Glutamatergic neuron (in vitro differentiated cells): ENCODE data around the gene RARA. TPM values are rescaled to one million over a fixed set of nuclear protein-coding genes. Genes with fewer than 3 reads are reported as not detected.

Source experiments
- DNase-seq: peaks from one replicate; pipeline ENCODE4 v3.0.0; 2022
- H3K27ac Mint-ChIP-seq: one replicate; pipeline ENCODE4 v1.8.0; 2020; ENCODE audit warnings: mild to moderate bottlenecking, mixed read lengths, inconsistent platforms; ENCODE audit not compliant: unreplicated experiment
- H3K27me3 Mint-ChIP-seq: one replicate; pipeline ENCODE4 v1.8.0; 2020; ENCODE audit warnings: mild to moderate bottlenecking, moderate library complexity, mixed read lengths, inconsistent platforms; ENCODE audit not compliant: unreplicated experiment
- H3K36me3 Mint-ChIP-seq: one replicate; pipeline ENCODE4 v1.8.0; 2020; ENCODE audit warnings: mild to moderate bottlenecking, mixed read lengths, inconsistent platforms; ENCODE audit not compliant: unreplicated experiment
- H3K4me1 Mint-ChIP-seq: one replicate; pipeline ENCODE4 v1.8.0; 2020; ENCODE audit warnings: mild to moderate bottlenecking, low read depth, mixed read lengths, inconsistent platforms; ENCODE audit not compliant: unreplicated experiment
- H3K4me3 Mint-ChIP-seq: one replicate; pipeline ENCODE4 v1.8.0; 2020; ENCODE audit warnings: mild to moderate bottlenecking, mixed read lengths, inconsistent platforms; ENCODE audit not compliant: unreplicated experiment
- H3K9me3 Mint-ChIP-seq: one replicate; pipeline ENCODE4 v1.8.0; 2020; ENCODE audit warnings: mild to moderate bottlenecking, moderate library complexity, mixed read lengths, inconsistent platforms; ENCODE audit not compliant: unreplicated experiment
- CTCF ChIP-seq: fragments of 200-600 bp; sonication (generic); IDR thresholded peaks from one replicate; pipeline ENCODE4 v1.5.0; 2021; ENCODE audit not compliant: partially characterized antibody, unreplicated experiment
- total RNA-seq: library from RNA; stranded (reverse); fragmentation: NEBNext Ultra II Directional; extraction: Animal tissue kit (Norgen Biotek cat#: 25700); gene quantifications from one replicate; pipeline ENCODE4 v1.2.1, GENCODE V29; 2021; ENCODE audit not compliant: unreplicated experiment

The RARA gene
- total RNA-seq, 1 donor from 2014 or later: 26.2 TPM

- no peak overlapping the region for H3K27ac Mint-ChIP-seq
- peaks cover 11% of the 10 kb centered on the region for H3K4me1 Mint-ChIP-seq
- H3K36me3 Mint-ChIP-seq: peaks cover 5% of the 10 kb centered on the region
- H3K9me3 Mint-ChIP-seq: peaks cover 6% of the 10 kb centered on the region
- TF ChIP-seq CTCF: no peak
- peak overlapping the region; percentile 10 for H3K4me3 Mint-ChIP-seq
- H3K27me3 Mint-ChIP-seq: peaks cover 12% of the 10 kb centered on the region
- DNase-seq: no peak
Measured at GRCh38 chr17:40338941-40339649, 30.1 kb downstream of the RARA start.

- no peak for TF ChIP-seq CTCF
- Mint-ChIP-seq H3K4me3 (peak overlapping the region; percentile 65), H3K27me3 (peaks cover 15% of the 10 kb centered on the region), H3K36me3 (peaks cover 5% of the 10 kb centered on the region), H3K4me1 (peaks cover 19% of the 10 kb centered on the region), H3K9me3 (peaks cover 6% of the 10 kb centered on the region), H3K27ac (no peak overlapping the region)
- no peak for DNase-seq
Measured at GRCh38 chr17:40340327-40340726, 31.3 kb downstream of the RARA start.

- no peak for TF ChIP-seq CTCF
- peak; percentile 80 for DNase-seq
- Mint-ChIP-seq H3K4me1 (peaks cover 21% of the 10 kb centered on the region), H3K27me3 (peaks cover 18% of the 10 kb centered on the region), H3K27ac (peak overlapping the region; percentile 73), H3K9me3 (peaks cover 9% of the 10 kb centered on the region), H3K4me3 (peak overlapping the region; percentile 96), H3K36me3 (peaks cover 5% of the 10 kb centered on the region)
Measured at GRCh38 chr17:40340880-40341807, 32.2 kb downstream of the RARA start.

GRCh38 chr17:40341808-40342503 lies 33.0 kb downstream of the RARA start:
- Mint-ChIP-seq H3K9me3 (peaks cover 11% of the 10 kb centered on the region), H3K27me3 (peaks cover 19% of the 10 kb centered on the region), H3K4me1 (peaks cover 24% of the 10 kb centered on the region), H3K4me3 (peak overlapping the region; percentile 96), H3K27ac (no peak overlapping the region), H3K36me3 (peaks cover 5% of the 10 kb centered on the region)
- DNase-seq: peak; percentile 81
- no peak for TF ChIP-seq CTCF
